ENCODE results near the gene CFAP73.

DNA sequence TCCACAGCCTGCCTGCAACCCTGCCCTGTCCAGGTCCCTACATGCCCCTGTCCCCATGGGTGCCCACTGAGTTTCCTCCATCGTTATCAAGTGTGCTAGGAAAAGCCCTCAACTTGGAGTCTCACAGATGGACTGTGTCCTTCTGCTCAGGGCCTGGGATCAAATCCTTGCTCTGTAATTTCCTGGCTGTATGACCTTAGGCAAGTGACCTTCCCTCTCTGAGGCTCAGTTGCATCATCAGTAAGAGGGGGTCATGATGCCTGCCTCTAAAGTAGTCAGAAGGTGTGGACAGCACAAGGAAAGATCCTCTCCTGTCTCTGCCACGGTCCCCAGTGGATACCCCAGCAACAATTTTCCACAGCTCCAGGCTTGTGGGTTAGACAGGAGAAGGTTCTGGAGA is 36.1 kb upstream of the CFAP73 start:
- TF ChIP-seq CTCF (IDR thresholded peaks at IDR 0.05; ENCODE audit: poor library complexity, severe bottlenecking) (no peak), EZH2 (IDR thresholded peaks at IDR 0.05; ENCODE audit: borderline replicate concordance, insufficient read depth, low read length, poor library complexity, severe bottlenecking) (no peak), TAF1 (IDR thresholded peaks at IDR 0.05; ENCODE audit: low read depth) (no peak), EP300 (conservative IDR thresholded peaks at IDR 0.05; ENCODE audit: poor library complexity, severe bottlenecking) (no peak), REST (IDR thresholded peaks at IDR 0.05; ENCODE audit: borderline replicate concordance) (no peak), POLR2AphosphoS5 (IDR thresholded peaks at IDR 0.05) (no peak), RAD21 (conservative IDR thresholded peaks at IDR 0.05) (no peak)

Measured in neural cell (in vitro differentiated cells).